Tibial nerve (tissue), 4 donors: Measurements from ENCODE around the gene THPO.

ENCODE experiments used
- EP300 ChIP-seq, 2 donors: sonication (generic); formaldehyde crosslinking; IDR thresholded peaks; one replicate each; pipeline ENCODE4 v1.6.1; 2017; ENCODE audit warnings: antibody characterized with exemption in 2 of 2, mild to moderate bottlenecking in 1 of 2
- TF ChIP-seq, protein P1 (sequence below), 5 experiments: fragments of 200-600 bp in 3 of 5; fragments of 450-650 bp in 2 of 5; sonication (generic) in 3 of 5; IDR thresholded peaks; one replicate each; pipeline ENCODE4 v1.5.1; 2016 to 2019; ENCODE audit warnings: antibody characterized with exemption in 5 of 5, mild to moderate bottlenecking in 3 of 5, moderate library complexity in 2 of 5

- TF ChIP-seq, protein P1, sequence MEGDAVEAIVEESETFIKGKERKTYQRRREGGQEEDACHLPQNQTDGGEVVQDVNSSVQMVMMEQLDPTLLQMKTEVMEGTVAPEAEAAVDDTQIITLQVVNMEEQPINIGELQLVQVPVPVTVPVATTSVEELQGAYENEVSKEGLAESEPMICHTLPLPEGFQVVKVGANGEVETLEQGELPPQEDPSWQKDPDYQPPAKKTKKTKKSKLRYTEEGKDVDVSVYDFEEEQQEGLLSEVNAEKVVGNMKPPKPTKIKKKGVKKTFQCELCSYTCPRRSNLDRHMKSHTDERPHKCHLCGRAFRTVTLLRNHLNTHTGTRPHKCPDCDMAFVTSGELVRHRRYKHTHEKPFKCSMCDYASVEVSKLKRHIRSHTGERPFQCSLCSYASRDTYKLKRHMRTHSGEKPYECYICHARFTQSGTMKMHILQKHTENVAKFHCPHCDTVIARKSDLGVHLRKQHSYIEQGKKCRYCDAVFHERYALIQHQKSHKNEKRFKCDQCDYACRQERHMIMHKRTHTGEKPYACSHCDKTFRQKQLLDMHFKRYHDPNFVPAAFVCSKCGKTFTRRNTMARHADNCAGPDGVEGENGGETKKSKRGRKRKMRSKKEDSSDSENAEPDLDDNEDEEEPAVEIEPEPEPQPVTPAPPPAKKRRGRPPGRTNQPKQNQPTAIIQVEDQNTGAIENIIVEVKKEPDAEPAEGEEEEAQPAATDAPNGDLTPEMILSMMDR (IDR thresholded peaks at IDR 0.05) = no peak
- TF ChIP-seq EP300 (IDR thresholded peaks at IDR 0.05) = no peak
These were observed 5.1 kb downstream of the THPO start for GRCh38 chr3:184372911-184373310.
